GDM1 (cell line): Measurements from ENCODE around the gene RNU1-4.
"Not testable (repeated sequence)": the region's sequence is repeated elsewhere in the genome, so short reads cannot be mapped to it uniquely, and the experiment has no call there.

ENCODE experiments used
- DNase-seq: peaks from one replicate; lab custom pipeline; 2025; lab: John Stamatoyannopoulos, UW

Gene RNU1-4

GRCh38 chr1:16728243-16728949 lies 11.9 kb upstream of the RNU1-4 start:
- not testable (repeated sequence) for DNase-seq

DNA sequence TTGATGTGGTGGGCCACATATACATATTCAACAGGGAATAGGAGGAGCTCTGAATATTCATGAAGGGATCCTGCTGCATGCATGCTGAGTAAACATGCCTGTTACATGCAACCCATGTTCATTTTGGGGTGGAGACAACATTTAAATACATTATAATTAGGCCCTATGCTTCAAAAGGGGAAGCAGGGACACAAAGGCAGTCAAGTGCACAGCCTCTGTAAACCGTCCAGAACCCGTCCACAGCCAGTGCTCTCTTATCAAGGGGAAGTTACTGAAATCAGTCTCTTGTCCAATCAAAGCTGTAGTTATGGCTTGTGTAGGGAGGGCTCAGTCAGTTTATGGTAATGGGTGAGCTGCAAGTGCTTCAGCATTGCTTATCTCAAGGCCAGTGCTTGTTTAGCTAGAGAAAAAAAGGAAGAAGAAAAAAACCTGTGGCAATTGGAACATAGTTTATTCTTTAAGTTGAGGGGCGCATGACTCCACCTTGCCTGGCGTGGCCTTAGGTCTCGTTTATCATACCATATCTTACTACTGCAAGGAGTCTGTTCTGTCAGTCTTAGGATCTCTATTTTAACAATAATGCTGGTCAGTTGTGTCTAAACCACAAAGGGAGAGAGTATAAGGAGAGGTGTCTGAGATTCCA lies 7.9 kb upstream of the RNU1-4 start:
- DNase-seq = not testable (repeated sequence)

- not testable (repeated sequence) for DNase-seq
Observed at GRCh38 chr1:16741230-16741629, 914 bp downstream of the RNU1-4 start.

GRCh38 chr1:16747660-16748059 lies 7.3 kb downstream of the RNU1-4 start:
- not testable (repeated sequence) for DNase-seq

DNA sequence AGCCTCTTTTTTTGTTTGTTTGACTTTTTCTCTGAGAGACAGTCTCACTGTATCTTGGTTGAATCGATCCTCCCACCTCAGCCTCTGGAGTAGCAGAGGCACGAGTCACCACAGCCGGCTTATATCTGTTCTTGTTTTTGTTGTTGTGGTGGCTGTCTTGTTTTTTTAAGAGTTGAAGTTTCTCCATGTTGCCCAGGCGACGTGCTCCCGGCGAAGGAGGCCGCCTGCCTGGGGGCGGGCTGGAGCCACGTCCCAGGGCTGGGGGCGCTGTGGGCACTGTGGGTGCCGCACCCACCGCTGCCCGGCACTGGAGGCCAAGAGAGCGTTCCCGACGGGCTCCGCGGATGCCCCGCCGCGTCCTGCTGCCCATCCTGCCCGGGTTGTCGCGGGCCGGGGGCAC lies 8.4 kb downstream of the RNU1-4 start:
- not testable (repeated sequence) for DNase-seq

GRCh38 chr1:16749910-16750888 lies 9.9 kb downstream of the RNU1-4 start:
- not testable (repeated sequence) for DNase-seq

- DNase-seq = not testable (repeated sequence)
Observed at GRCh38 chr1:16752770-16753169, 12.5 kb downstream of the RNU1-4 start.

GRCh38 chr1:16755385-16755784 lies 15.1 kb downstream of the RNU1-4 start:
- not testable (repeated sequence) for DNase-seq

- DNase-seq = not testable (repeated sequence)
Observed at GRCh38 chr1:16755932-16756331, 15.6 kb downstream of the RNU1-4 start.

- not testable (repeated sequence) for DNase-seq
Observed at GRCh38 chr1:16757574-16757973, 17.3 kb downstream of the RNU1-4 start.

DNA sequence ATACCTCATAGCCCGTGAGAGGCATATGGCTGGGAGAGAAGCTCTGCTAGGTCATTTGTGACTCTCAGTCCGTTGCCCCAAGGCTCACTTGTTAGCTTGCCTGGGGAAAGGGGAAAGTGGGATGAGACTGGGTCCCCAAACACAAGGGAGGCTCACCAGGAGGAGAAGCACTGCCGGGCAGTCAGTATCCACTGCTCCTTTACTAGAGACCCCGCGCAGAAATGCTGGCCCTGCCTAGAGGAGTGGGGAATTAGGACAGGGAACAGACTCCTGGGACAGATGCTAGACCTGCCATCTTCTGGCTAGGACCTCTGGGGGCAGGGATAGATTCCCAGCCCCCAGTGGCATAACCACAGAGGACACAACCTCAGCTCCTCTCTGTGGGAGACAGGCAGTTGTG lies 17.7 kb downstream of the RNU1-4 start:
- not testable (repeated sequence) for DNase-seq

DNA sequence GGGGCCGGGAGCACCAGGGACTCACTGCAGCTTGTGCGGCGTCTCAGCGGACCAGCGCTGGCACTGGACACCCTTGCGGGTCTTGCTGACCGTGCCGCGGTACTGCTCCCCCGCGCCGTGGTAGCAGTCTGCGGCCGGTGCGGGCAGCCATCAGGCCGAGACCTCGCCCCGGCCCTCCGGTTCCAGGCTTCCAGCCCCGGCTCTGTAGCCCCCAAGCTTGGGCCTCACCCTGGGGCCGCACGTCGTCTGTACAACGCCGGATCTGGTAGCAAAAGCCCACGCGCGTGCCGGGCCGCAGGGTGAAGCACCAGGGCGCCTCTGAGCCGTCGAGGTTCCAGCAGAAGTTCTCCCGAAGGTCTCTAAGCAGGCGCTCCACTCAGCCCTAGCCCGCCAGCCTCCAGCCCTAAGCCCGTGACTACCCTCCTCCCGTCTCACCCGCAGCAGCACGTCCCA lies 18.8 kb downstream of the RNU1-4 start:
- not testable (repeated sequence) for DNase-seq

DNA sequence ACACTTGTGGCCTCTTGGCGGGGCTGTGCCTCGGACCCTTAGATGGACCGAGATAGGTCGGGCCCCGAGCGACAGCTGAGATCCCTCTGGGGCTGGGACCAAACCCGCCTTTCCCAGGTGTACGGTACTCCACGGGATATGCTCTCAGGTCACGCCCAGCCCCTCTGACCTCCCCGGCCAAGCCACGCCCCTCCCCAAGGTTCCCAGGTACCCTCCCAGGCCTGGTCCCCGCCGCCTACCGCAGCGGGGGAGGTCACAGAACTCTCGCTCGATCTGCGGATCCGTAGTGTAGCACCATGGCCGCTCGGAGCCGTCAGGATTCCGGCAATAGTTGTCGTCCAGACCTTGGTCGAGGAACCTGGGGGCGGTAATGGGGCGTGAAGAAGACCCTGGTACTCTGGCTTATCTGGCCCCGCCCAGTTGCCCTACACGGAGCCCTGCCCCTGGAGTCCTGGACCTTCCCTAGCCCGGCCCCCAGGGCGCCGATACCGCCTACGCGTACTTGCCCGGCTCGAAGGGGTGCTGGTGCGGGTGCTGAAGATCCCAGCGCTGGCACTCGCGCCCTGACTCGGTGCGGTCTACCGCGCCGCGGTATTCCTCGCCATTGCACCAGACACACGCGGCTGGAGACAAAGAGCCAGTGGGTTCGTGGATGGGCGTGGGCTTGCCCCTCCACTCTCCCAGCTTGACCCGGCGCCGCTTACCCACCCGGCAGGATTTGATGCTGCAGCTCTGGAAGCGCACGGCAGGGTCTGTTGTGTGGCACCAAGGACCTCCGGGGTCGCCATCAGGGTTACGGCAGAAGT lies 19.5 kb downstream of the RNU1-4 start:
- not testable (repeated sequence) for DNase-seq

DNA sequence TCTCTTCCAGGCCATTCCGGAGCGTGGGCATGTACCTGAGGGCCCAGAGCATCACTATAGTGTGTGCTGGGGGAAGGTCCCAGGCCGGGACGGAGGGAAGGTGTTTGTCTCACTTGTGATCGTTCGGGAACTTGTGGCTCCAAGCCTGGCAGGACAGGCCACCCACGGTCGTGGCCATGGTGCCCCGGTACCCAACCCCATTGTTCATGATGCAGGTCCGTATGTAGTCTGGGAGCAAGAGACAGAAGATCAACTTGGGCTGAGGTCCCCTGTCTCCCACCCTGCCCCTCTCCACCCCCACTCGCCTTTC lies 20.1 kb downstream of the RNU1-4 start:
- DNase-seq = not testable (repeated sequence)

DNA sequence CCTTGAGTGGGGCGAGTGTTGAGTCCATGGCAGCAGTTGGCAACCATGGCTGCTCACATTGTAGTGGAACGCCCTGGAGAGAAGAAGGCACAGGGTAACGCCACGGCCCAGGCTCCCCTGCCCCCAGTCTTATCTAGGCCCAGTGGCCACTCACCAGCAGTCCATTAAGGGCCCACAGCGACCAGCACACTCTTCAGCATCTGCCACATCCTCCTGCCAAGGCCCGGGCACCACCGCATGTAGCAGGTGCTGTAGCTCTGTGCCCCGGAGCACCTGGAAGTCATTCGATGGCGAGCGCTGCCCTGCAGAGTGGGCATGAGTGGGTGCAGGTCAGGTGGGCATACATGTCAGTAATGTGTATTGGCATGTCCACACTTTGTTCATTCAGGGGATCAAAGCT lies 20.5 kb downstream of the RNU1-4 start:
- not testable (repeated sequence) for DNase-seq

GRCh38 chr1:16764248-16764819 lies 24.0 kb downstream of the RNU1-4 start:
- DNase-seq = not testable (repeated sequence)

DNA sequence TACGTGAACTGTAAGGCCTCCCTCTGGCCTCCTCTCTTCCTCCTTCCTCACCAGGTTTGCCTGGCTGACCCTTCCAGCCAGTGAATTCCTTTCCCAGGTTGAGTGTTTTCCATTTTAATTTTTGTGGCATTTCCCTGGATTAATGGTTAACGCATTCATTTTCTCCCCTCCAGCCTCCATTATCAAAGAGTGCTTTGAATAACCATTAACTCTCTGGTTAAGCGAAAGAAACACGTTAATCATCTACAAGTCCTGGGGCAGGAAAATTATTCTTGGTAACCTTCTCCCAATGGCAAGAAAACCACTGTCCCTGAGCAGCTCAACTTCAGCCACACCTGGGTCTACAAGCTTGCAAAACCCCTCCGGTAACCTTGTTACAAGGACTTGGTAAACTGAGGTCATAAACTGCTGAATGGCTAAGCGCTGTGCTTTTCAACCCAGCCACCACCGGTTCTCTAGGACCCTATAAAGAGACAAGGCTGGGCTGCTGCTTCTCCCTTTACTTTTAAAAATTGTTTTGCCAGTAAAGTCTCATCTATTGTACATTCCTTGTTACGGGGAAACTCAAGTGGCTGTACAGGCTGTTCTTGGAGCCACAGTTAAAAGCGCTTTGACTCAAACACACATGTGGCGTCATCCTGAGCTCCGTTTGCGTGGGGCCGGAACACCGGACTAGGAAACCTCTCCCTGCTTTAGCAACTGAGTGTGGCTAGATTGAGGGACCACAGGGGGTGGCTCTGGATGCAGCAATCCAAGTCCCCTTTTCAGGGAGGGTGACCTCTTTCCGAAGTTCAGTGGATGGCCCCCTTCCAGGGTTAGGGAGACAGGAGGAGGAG lies 24.7 kb downstream of the RNU1-4 start:
- DNase-seq = not testable (repeated sequence)

DNA sequence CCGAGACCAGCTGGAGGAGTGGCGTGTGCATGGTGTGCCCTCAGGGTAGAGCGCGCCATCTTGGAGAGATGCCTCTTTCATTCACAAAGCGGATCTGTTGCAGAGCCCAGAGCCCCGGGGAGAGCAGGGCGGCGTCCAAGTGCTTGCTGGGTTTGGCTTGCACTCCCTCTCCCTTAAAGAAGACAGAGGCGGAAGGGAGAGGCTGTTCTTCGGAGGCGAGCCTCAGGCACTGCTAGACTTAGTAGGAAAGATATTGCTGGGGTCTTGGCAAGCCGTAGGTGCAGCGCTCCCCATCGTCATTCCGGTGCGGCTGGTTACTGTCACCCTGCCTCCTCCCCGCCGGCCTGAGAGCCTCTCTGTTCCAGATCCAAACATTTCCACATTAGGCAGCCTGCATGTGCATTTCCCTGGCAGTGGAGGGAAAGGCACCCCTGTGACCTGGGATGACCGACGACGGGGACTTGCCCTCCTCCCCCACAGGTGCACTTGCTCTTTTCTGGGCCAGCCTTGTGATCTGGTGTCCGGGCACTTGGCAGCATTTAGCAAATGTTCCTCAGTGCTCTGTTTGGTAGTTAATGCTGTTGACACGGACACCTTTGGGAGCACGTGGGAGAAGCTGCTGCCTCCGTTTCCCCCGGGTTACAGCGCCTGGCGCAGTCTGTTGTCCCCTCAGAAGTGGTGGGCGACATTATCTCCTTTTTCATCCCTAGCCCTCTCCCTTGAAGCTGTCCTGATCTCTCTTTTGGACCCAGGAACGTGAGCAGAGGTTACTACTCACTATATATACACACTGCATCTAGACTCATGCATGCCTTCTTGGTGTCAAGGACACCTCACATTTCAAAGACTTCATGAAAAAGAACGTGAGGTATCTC lies 25.7 kb downstream of the RNU1-4 start:
- not testable (repeated sequence) for DNase-seq

DNA sequence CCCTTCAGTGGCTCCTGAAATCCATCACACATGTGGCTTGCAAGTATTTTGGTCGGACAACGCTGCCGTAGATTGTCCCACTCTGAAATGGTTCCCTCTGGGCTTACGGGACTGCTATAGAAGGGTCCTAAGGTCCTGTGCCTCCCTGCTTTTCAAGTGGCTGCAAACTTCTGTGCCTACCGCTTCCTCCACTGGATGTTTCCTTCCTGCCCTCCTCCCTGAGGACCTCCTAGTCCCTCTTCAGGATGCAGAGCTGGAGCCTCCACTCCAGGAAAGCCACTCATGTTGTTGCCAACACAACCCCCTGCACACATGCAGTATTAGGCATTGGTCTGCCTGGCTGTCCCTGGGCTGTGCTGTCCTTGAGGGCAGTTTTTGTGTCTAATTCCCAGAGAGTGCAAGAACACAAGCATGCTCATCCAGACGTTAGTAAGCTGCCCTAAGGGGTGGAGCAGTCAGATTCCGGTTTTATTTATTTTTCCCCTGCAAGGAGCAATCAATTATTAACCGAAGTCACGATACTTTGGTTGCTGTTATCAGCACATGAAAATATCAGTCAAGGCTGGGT lies 26.5 kb downstream of the RNU1-4 start:
- DNase-seq = not testable (repeated sequence)
